Stimulated activated naive CD8-positive, alpha-beta T cell treated with anti-CD3 and anti-CD28 coated beads, Interleukin-15, amount 100 ng/mL, for 72 hours (primary cell): Measurements from ENCODE around the gene ANGPTL8.

ENCODE experiments used
- ATAC-seq: fragments of 150-1000 bp; cut with Tn5 transposase; 2 replicates; pipeline ENCODE4 v1.10.0; 2021; ENCODE audit warnings: mild to moderate bottlenecking, moderate library complexity
- DNase-seq, 2 donors: peaks; one replicate each; pipeline ENCODE4 v3.0.0; 2021 to 2022
- H3K27ac Mint-ChIP-seq, 2 donors: one replicate each; pipeline ENCODE4 v1.8.0; 2022; ENCODE audit warnings: mild to moderate bottlenecking in 2 of 2, mixed read lengths in 2 of 2, moderate library complexity in 2 of 2
- H3K27me3 Mint-ChIP-seq: one replicate; pipeline ENCODE4 v1.8.0; 2022; ENCODE audit warnings: mixed read lengths
- H3K4me1 Mint-ChIP-seq: one replicate; pipeline ENCODE4 v1.8.0; 2022; ENCODE audit warnings: mild to moderate bottlenecking, mixed read lengths
- H3K4me3 Mint-ChIP-seq, 2 donors: one replicate each; pipeline ENCODE4 v1.8.0; 2022; ENCODE audit warnings: mild to moderate bottlenecking in 2 of 2, mixed read lengths in 2 of 2, moderate library complexity in 1 of 2
- H3K9me3 Mint-ChIP-seq, 2 donors: one replicate each; pipeline ENCODE4 v1.8.0; 2022; ENCODE audit warnings: mixed read lengths in 2 of 2

ANGPTL8 gene

DNA sequence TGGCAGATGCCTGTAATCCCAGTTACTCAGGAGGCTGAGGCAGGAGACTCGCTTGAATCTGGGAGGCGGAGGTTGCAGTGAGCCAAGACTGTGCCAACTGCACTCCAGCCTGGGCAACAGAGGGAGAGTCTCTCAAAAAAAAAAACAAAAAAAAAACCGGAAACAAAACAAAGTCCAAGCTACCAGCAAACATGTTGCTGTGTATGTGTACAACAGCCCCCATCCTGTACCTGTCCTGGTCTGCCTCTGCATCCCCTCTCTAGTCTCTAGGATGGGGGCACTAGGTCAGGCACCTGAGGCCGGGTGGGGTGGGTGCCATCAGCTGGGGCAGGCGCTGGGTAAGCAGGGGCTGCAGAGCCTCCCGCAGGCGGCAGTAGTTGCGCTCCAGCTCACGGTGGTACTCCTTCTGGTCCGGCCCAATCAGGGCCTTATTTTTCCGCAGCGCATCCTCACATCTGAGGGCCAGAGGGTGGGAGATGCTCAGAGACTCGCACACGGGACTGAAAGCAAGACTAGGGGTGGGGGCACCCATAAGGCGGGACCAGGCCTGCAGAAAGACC, 39.3 kb upstream of the ANGPTL8 start:
- ATAC-seq (no peak), DNase-seq (no peak)
- H3K9me3 Mint-ChIP-seq: no peaks in the 10 kb centered on the region
- H3K27ac Mint-ChIP-seq: no peak overlapping the region
- peaks cover 29% of the 10 kb centered on the region for H3K4me1 Mint-ChIP-seq
- H3K4me3 Mint-ChIP-seq: no peak overlapping the region
- peaks cover 49% of the 10 kb centered on the region for H3K27me3 Mint-ChIP-seq

DNA sequence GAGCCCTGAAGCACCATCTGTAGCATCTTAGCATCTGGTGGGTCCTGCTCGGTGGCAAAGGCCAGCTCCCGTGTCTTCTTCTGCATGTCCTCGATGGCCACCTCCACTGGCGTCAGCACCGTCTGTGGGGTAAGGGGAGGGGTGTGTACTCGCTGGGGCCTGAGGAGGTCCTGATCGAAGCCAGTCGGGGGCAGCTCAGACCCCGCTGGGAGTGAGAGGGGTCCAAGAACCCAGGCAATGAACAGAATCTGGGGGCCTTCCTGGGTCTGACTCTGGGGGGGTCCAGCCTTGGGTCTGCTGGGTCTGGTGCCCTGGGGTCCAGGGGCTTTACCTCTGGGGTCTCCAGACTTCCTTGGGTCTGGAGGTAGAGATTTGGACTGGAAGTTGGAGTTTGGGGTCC, 38.5 kb upstream of the ANGPTL8 start:
- ATAC-seq: no peak
- Mint-ChIP-seq H3K4me1 (peaks cover 22% of the 10 kb centered on the region), H3K4me3 (no peak overlapping the region), H3K9me3 (no peaks in the 10 kb centered on the region), H3K27ac (no peak overlapping the region), H3K27me3 (peaks cover 45% of the 10 kb centered on the region)
- no peak for DNase-seq

GRCh38 chr19:11201791-11202190, 37.6 kb upstream of the ANGPTL8 start:
- ATAC-seq (no peak), DNase-seq (no peak)
- Mint-ChIP-seq H3K9me3 (no peaks in the 10 kb centered on the region), H3K27me3 (peaks cover 40% of the 10 kb centered on the region), H3K4me3 (no peak overlapping the region), H3K4me1 (peaks cover 16% of the 10 kb centered on the region), H3K27ac (no peak overlapping the region)

DNA sequence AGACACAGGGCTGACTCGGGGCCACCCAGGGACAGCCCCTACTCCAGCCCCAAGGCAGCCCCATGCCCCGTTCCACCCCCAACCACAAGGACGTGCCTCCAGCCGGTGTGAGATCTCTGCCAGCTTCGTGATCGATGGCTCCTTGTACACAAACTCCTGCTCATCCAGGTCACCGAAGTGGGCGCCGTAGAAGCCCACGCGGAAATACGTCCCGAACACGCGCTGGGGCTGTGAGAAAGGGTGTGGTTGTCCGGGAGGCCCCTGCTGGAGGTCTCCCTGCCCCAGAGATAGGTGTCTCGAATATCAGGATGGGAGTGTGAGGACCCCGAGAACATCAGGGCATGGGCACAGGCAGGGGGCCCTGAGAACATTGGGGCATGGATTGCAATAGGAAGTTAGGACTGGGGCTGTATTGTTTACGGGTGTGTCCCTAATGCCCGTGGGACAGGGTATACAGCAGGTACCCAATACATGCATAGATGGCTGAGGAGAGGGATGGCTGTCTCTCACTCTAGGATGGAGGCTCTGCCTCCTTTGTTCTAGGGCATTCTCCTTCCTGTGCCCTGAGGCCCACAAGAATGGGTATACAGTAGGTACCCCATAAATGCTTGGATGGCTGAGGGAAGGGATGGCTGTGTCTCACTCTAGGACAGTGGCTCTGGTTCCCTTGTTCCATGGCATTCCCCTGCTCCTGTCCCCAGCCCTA, 36.8 kb upstream of the ANGPTL8 start:
- no peak overlapping the region for H3K27ac Mint-ChIP-seq
- H3K27me3 Mint-ChIP-seq: peaks cover 35% of the 10 kb centered on the region
- H3K9me3 Mint-ChIP-seq: no peaks in the 10 kb centered on the region
- H3K4me3 Mint-ChIP-seq: no peak overlapping the region
- H3K4me1 Mint-ChIP-seq: peaks cover 11% of the 10 kb centered on the region
- no peak for DNase-seq
- no peak for ATAC-seq

- peaks cover 35% of the 10 kb centered on the region for H3K27me3 Mint-ChIP-seq
- DNase-seq (no peak), ATAC-seq (peak; percentile 21)
- no peak overlapping the region for H3K4me3 Mint-ChIP-seq
- H3K4me1 Mint-ChIP-seq: peaks cover 11% of the 10 kb centered on the region
- no peak overlapping the region for H3K27ac Mint-ChIP-seq
- H3K9me3 Mint-ChIP-seq: no peaks in the 10 kb centered on the region
These were observed 36.0 kb upstream of the ANGPTL8 start for GRCh38 chr19:11203194-11204075.

DNA sequence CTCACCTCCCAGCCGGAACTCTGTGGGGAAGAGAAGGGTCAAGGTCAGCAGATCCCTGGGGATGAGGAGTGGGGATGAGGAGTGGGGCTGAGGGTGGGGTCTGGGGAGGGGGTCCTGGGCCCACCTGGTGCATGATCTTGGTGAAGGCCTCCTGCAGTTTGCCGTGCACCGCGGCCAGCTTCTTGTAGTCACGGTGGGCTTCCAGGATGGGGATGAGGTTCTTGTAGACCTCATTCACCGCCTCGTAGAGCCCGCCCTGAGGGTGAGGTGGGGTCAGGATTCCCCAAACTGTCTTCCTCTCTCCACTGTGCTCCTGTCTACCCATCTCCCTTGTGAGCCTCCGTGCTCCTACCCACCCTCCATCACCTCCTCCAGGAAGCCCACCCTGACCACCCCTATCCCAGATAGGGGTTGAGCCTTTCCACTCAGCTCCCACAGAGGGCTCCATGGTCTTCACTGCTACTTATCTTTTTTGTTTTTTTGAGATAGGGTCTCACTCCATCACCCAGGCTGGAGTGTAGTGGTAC, 35.3 kb upstream of the ANGPTL8 start:
- H3K27me3 Mint-ChIP-seq: peaks cover 35% of the 10 kb centered on the region
- no peak overlapping the region for H3K27ac Mint-ChIP-seq
- peaks cover 11% of the 10 kb centered on the region for H3K4me1 Mint-ChIP-seq
- ATAC-seq: no peak
- no peaks in the 10 kb centered on the region for H3K9me3 Mint-ChIP-seq
- H3K4me3 Mint-ChIP-seq: no peak overlapping the region
- DNase-seq: no peak

GRCh38 chr19:11204943-11205349, 34.5 kb upstream of the ANGPTL8 start:
- peaks cover 1 to 2% of the 10 kb centered on the region in 2 donors for H3K9me3 Mint-ChIP-seq
- DNase-seq (no peak), ATAC-seq (peak; percentile 29)
- no peak overlapping the region for H3K4me3 Mint-ChIP-seq
- peaks cover 11% of the 10 kb centered on the region for H3K4me1 Mint-ChIP-seq
- H3K27ac Mint-ChIP-seq: no peak overlapping the region
- H3K27me3 Mint-ChIP-seq: peaks cover 35% of the 10 kb centered on the region

DNA sequence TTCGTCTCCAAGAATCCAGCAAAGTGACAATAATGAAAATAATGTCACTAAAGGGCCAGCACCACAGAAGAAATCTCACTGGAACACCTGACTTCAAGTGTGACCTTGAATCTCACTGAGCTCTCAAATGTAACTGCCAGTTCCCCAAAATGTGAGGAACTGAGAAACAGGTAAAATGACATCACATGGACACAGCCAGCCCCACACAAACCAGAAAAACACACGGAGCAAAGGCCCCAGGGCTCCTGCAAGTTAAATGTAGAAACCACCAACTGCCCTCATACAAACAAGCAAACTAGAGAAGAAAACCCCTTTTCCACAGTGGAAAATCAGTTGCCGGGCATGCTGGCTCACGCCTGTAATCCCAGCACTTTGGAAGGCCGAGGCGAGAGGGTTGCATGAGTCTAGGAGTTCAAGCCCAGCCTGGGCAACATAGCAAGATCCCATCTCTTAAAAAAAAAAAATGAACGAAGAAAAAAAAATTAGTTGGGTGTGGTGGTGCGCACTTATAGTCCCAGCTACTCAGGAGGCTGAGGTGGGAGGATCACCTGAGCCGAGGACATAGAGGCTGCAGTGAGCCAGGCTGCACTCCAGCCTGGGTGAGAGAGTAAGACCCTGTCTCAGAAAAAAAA, 33.4 kb upstream of the ANGPTL8 start:
- Mint-ChIP-seq H3K9me3 (peaks cover 12 to 13% of the 10 kb centered on the region in 2 donors), H3K4me1 (peaks cover 11% of the 10 kb centered on the region), H3K4me3 (no peak overlapping the region), H3K27me3 (peaks cover 35% of the 10 kb centered on the region), H3K27ac (peak overlapping the region in 1 of 2 donors; percentile 75)
- no peak for ATAC-seq
- no peak for DNase-seq

GRCh38 chr19:11208561-11209471, 30.6 kb upstream of the ANGPTL8 start:
- H3K4me3 Mint-ChIP-seq: no peak overlapping the region
- peaks cover 21% of the 10 kb centered on the region for H3K27me3 Mint-ChIP-seq
- peaks cover 16 to 19% of the 10 kb centered on the region in 2 donors for H3K9me3 Mint-ChIP-seq
- peak overlapping the region in 1 of 2 donors; percentile 73 for H3K27ac Mint-ChIP-seq
- DNase-seq (no peak), ATAC-seq (no peak)
- H3K4me1 Mint-ChIP-seq: peaks cover 11% of the 10 kb centered on the region

DNA sequence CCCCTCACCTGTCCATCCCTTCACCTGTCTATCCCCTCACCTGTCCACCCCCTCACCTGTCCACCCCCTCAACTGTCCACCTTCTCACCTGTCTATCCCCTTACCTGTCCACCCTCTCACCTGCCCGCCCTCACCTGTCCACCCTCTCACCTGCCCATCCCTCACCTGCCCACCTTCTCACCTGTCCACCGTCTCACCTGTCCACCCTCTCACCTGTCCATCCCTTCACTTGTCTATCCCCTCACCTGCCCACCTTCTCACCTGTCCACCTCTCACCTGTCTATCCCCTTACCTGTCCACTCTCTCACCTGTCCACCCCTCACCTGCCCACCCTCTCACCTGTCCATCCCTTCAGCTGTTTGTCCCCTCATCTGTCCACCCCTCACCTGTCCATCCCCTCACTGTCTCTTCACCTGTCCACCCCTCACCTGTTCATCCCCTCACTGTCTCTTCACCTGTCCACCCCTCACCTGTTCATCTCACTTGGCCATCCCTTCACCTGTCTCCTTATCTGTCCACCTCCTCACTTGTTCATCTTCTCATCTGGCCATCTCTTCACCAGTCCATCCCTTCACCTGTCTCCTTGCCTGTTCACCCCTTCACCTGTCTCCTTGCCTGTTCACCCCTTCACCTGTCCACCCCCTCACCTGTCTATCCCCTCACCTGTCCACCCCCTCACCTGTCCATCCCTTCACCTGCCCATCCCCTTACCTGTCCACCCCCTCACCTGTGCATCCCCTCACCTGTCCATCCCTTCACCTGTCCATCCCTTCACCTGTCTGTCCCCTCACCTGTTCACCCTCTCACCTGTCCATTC, 29.4 kb upstream of the ANGPTL8 start:
- ATAC-seq (no peak), DNase-seq (no peak)
- Mint-ChIP-seq H3K27me3 (peaks cover 9% of the 10 kb centered on the region), H3K9me3 (peaks cover 16 to 19% of the 10 kb centered on the region in 2 donors), H3K27ac (peak overlapping the region in 1 of 2 donors; percentile 28), H3K4me1 (peaks cover under 1% of the 10 kb centered on the region), H3K4me3 (no peak overlapping the region)

DNA sequence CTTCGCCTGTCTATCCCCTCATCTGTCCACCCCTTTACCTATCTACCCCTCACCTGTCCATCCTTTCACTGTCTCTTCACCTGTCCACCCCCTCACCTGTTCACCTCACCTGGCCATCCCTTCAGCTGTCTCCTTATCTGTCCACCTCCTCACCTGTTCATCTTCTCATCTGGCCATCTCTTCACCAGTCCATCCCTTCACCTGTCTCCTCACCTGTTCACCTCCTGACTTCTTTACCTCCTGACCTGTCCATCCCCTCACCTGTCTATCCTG, 28.8 kb upstream of the ANGPTL8 start:
- no peak for DNase-seq
- H3K4me1 Mint-ChIP-seq: no peaks in the 10 kb centered on the region
- peak overlapping the region in 1 of 2 donors; percentile 28 for H3K27ac Mint-ChIP-seq
- H3K4me3 Mint-ChIP-seq: no peak overlapping the region
- H3K27me3 Mint-ChIP-seq: peaks cover 7% of the 10 kb centered on the region
- peaks cover 16 to 19% of the 10 kb centered on the region in 2 donors for H3K9me3 Mint-ChIP-seq
- ATAC-seq: no peak

DNA sequence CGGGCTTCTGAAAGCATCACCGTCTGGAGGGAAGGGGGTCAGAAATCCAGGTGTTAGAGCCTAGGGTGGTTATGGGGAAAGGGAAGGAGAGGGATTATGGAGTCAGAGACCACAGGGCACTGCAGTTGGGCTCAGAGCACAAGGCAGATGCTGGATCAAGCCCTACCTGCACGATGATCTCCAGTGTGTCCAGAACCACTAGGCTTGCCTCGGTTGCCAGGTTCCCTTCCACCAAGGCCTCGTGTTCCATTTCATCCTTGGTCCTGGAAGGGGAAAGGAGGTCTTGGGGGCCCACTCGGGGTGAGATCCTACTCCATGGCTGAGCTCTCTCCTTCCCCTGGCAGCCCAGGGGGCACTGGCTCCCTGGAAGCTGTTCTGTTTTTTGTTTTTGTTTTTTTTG, 25.0 kb upstream of the ANGPTL8 start:
- ATAC-seq (no peak), DNase-seq (no peak)
- no peak overlapping the region for H3K27ac Mint-ChIP-seq
- H3K9me3 Mint-ChIP-seq: peaks cover 16 to 19% of the 10 kb centered on the region in 2 donors
- H3K4me3 Mint-ChIP-seq: no peak overlapping the region
- H3K4me1 Mint-ChIP-seq: no peaks in the 10 kb centered on the region
- peaks cover 9% of the 10 kb centered on the region for H3K27me3 Mint-ChIP-seq

GRCh38 chr19:11221082-11221598, 18.3 kb upstream of the ANGPTL8 start:
- no peak for ATAC-seq
- H3K27me3 Mint-ChIP-seq: peaks cover 9% of the 10 kb centered on the region
- H3K4me3 Mint-ChIP-seq: no peak overlapping the region

GRCh38 chr19:11223200-11223599, 16.2 kb upstream of the ANGPTL8 start:
- Mint-ChIP-seq H3K4me3 (no peak overlapping the region), H3K27ac (no peak overlapping the region)

More at GRCh38 chr19:11221082-11221598, 18.3 kb upstream of the ANGPTL8 start:
- H3K27ac Mint-ChIP-seq: no peak overlapping the region
- no peak for DNase-seq
- peaks cover 15 to 18% of the 10 kb centered on the region in 2 donors for H3K9me3 Mint-ChIP-seq
- H3K4me1 Mint-ChIP-seq: no peaks in the 10 kb centered on the region

More at GRCh38 chr19:11223200-11223599, 16.2 kb upstream of the ANGPTL8 start:
- ATAC-seq: no peak
- H3K9me3 Mint-ChIP-seq: peaks cover 15 to 18% of the 10 kb centered on the region in 2 donors
- no peak for DNase-seq
- H3K27me3 Mint-ChIP-seq: no peaks in the 10 kb centered on the region
- no peaks in the 10 kb centered on the region for H3K4me1 Mint-ChIP-seq
